Stimulated activated CD8-positive, alpha-beta memory T cell treated with anti-CD3 and anti-CD28 coated beads, Interleukin-15, amount 100 ng/mL, for 48 hours (primary cell): ENCODE results near the gene STXBP2.

Experiments
- DNase-seq, 2 donors: peaks; one replicate each; pipeline ENCODE4 v3.0.0-alpha.2; 2020; ENCODE audit warnings: low read depth in 2 of 2

STXBP2 gene

GRCh38 chr19:7636691-7637373 is at the start of gene STXBP2:
Gene STXBP2, plus strand, starts transcription at chr19:7637110. Its CDS starts 40 bp downstream, at chr19:7637150.
- peak; percentile 81 to 82 for DNase-seq

- DNase-seq = no peak
These were observed 47.1 kb upstream of the STXBP2 start for GRCh38 chr19:7589822-7590221.

GRCh38 chr19:7590256-7590655 is 46.7 kb upstream of the STXBP2 start:
- no peak for DNase-seq

GRCh38 chr19:7595466-7596133 is 41.3 kb upstream of the STXBP2 start, which contains the start of gene CAMSAP3:
Gene CAMSAP3, plus strand, starts transcription at chr19:7595863. Its CDS starts 140 bp downstream, at chr19:7596003.
- peak; percentile 20 to 24 for DNase-seq

GRCh38 chr19:7596211-7596937 is 40.5 kb upstream of the STXBP2 start:
- no peak for DNase-seq

- DNase-seq = no peak
These were observed 39.2 kb upstream of the STXBP2 start for GRCh38 chr19:7597689-7598088.

GRCh38 chr19:7598180-7598579 is 38.7 kb upstream of the STXBP2 start:
- no peak for DNase-seq

- no peak for DNase-seq
These were observed 36.2 kb upstream of the STXBP2 start for GRCh38 chr19:7600721-7601120.

- no peak for DNase-seq
These were observed 34.5 kb upstream of the STXBP2 start for GRCh38 chr19:7602240-7602934.

- no peak for DNase-seq
These were observed 33.9 kb upstream of the STXBP2 start for GRCh38 chr19:7602935-7603497.

- no peak for DNase-seq
These were observed 33.0 kb upstream of the STXBP2 start for GRCh38 chr19:7603919-7604318.

- DNase-seq = peak; percentile 20 to 27
These were observed 31.3 kb upstream of the STXBP2 start for GRCh38 chr19:7605490-7606222.

GRCh38 chr19:7606289-7606688 is 30.6 kb upstream of the STXBP2 start:
- no peak for DNase-seq

- DNase-seq = no peak
These were observed 29.6 kb upstream of the STXBP2 start for GRCh38 chr19:7607212-7607873.

GRCh38 chr19:7607874-7608560 is 28.9 kb upstream of the STXBP2 start:
- no peak for DNase-seq

GRCh38 chr19:7610491-7611240 is 26.2 kb upstream of the STXBP2 start:
- DNase-seq = no peak

GRCh38 chr19:7611541-7612279 is 25.2 kb upstream of the STXBP2 start:
- DNase-seq = no peak
